ES-I3 (cell line): Measurements from ENCODE around the gene DCP2.

Source experiments
- H3K36me3 ChIP-seq: 2 replicates; pipeline ENCODE4 v1.6.1; 2013; ENCODE audit warnings: mild to moderate bottlenecking, low read length, control low read depth, moderate library complexity; ENCODE audit not compliant: insufficient read depth
- H3K4me1 ChIP-seq: 2 replicates; pipeline ENCODE4 v1.6.1; 2013; ENCODE audit warnings: mild to moderate bottlenecking, control low read depth, low read length; ENCODE audit not compliant: insufficient read depth
- H3K9ac ChIP-seq: 2 replicates; pipeline ENCODE4 v1.6.1; 2013; ENCODE audit warnings: low read depth, mild to moderate bottlenecking, low read length, moderate library complexity
- H3K9me3 ChIP-seq: 2 replicates; pipeline ENCODE4 v1.6.1; 2013; ENCODE audit warnings: mild to moderate bottlenecking, low read length, moderate library complexity; ENCODE audit not compliant: control insufficient read depth, insufficient read depth

DCP2 gene

GRCh38 chr5:112977440-112977861 is 853 bp downstream of the DCP2 start:
- H3K9me3 ChIP-seq, result no peaks in the 10 kb centered on the region
- H3K36me3 ChIP-seq, result no peaks in the 10 kb centered on the region; the same call in 1 of the 2 replicates
- H3K4me1 ChIP-seq, result peaks cover 10% of the 10 kb centered on the region
- H3K9ac ChIP-seq, result peak overlapping the region; percentile 80

GRCh38 chr5:112978836-112979235 is 2.2 kb downstream of the DCP2 start:
- Histone ChIP-seq H3K36me3 (no peaks in the 10 kb centered on the region; the same call in 1 of the 2 replicates), H3K9me3 (no peaks in the 10 kb centered on the region), H3K9ac (no peak overlapping the region), H3K4me1 (peaks cover 18% of the 10 kb centered on the region)

- no peak overlapping the region for H3K9ac ChIP-seq
Observed at GRCh38 chr5:112979723-112980122, 3.1 kb downstream of the DCP2 start.

GRCh38 chr5:112983363-112983762 is 6.8 kb downstream of the DCP2 start:
- Histone ChIP-seq H3K36me3 (no peaks in the 10 kb centered on the region; the same call in 1 of the 2 replicates), H3K4me1 (peaks cover 19% of the 10 kb centered on the region), H3K9me3 (no peaks in the 10 kb centered on the region), H3K9ac (no peak overlapping the region)

More at GRCh38 chr5:112979723-112980122, 3.1 kb downstream of the DCP2 start:
- Histone ChIP-seq H3K36me3 (no peaks in the 10 kb centered on the region; the same call in 1 of the 2 replicates), H3K4me1 (peaks cover 24% of the 10 kb centered on the region), H3K9me3 (no peaks in the 10 kb centered on the region)

- no peaks in the 10 kb centered on the region for H3K9me3 ChIP-seq
- no peaks in the 10 kb centered on the region; the same call in 1 of the 2 replicates for H3K36me3 ChIP-seq
- peaks cover 14% of the 10 kb centered on the region for H3K4me1 ChIP-seq
- no peak overlapping the region for H3K9ac ChIP-seq
Observed at GRCh38 chr5:112986224-112986623, 9.6 kb downstream of the DCP2 start.

- H3K36me3 ChIP-seq, result peaks cover 7% of the 10 kb centered on the region
- H3K9ac ChIP-seq, result no peak overlapping the region
- H3K9me3 ChIP-seq, result no peaks in the 10 kb centered on the region
- H3K4me1 ChIP-seq, result 0 out of 2 replicates have a peak, but pooled peaks cover 6% of the 10 kb centered on the region
Observed at GRCh38 chr5:112995764-112996618, 19.4 kb downstream of the DCP2 start.

GRCh38 chr5:112996830-112997374 is 20.3 kb downstream of the DCP2 start:
- 0 out of 2 replicates have a peak, but pooled peaks cover 6% of the 10 kb centered on the region for H3K4me1 ChIP-seq
- peaks cover 7% of the 10 kb centered on the region for H3K36me3 ChIP-seq
- no peak overlapping the region for H3K9ac ChIP-seq
- no peaks in the 10 kb centered on the region for H3K9me3 ChIP-seq

GRCh38 chr5:112998296-112998695 is 21.7 kb downstream of the DCP2 start:
- Histone ChIP-seq H3K9ac (no peak overlapping the region), H3K9me3 (no peaks in the 10 kb centered on the region), H3K4me1 (0 out of 2 replicates have a peak, but pooled peaks cover 6% of the 10 kb centered on the region), H3K36me3 (peaks cover 10% of the 10 kb centered on the region)

- Histone ChIP-seq H3K9ac (no peak overlapping the region), H3K36me3 (peaks cover 10% of the 10 kb centered on the region), H3K9me3 (no peaks in the 10 kb centered on the region), H3K4me1 (0 out of 2 replicates have a peak, but pooled peaks cover 6% of the 10 kb centered on the region)
Observed at GRCh38 chr5:113000466-113000865, 23.9 kb downstream of the DCP2 start.

- no peaks in the 10 kb centered on the region for H3K4me1 ChIP-seq
- no peaks in the 10 kb centered on the region for H3K9me3 ChIP-seq
- no peak overlapping the region for H3K9ac ChIP-seq
- H3K36me3 ChIP-seq, result peaks cover 10% of the 10 kb centered on the region
Observed at GRCh38 chr5:113002423-113002822, 25.8 kb downstream of the DCP2 start.

GRCh38 chr5:113003763-113004162 is 27.2 kb downstream of the DCP2 start:
- Histone ChIP-seq H3K9me3 (no peaks in the 10 kb centered on the region), H3K9ac (no peak overlapping the region), H3K36me3 (peaks cover 12% of the 10 kb centered on the region), H3K4me1 (no peaks in the 10 kb centered on the region)

GRCh38 chr5:113005454-113005853 is 28.9 kb downstream of the DCP2 start:
- Histone ChIP-seq H3K4me1 (no peaks in the 10 kb centered on the region), H3K9ac (no peak overlapping the region), H3K36me3 (peaks cover 12% of the 10 kb centered on the region), H3K9me3 (no peaks in the 10 kb centered on the region)

- peaks cover 12% of the 10 kb centered on the region for H3K36me3 ChIP-seq
- H3K9me3 ChIP-seq, result no peaks in the 10 kb centered on the region
- no peak overlapping the region for H3K9ac ChIP-seq
- peaks cover 11% of the 10 kb centered on the region; the same call in 1 of the 2 replicates for H3K4me1 ChIP-seq
Observed at GRCh38 chr5:113017881-113018635, 41.5 kb downstream of the DCP2 start.
